ENCODE results near the gene HSPB9.

The HSPB9 gene

GRCh38 chr17:42122371-42123303 lies at the start of gene HSPB9:
TSS of gene HSPB9 (plus strand) at chr17:42122804. CDS start at chr17:42122851, 47 bp downstream.
- peak; percentile 90 for DNase-seq (ENCODE audit: low read depth, low spot score)

- no peak for DNase-seq (ENCODE audit: low read depth, low spot score)
Measured at GRCh38 chr17:42075789-42076188, 46.8 kb upstream of the HSPB9 start.

GRCh38 chr17:42076797-42077559 lies 45.6 kb upstream of the HSPB9 start:
- DNase-seq (ENCODE audit: low read depth, low spot score) = no peak

GRCh38 chr17:42077755-42078154 lies 44.8 kb upstream of the HSPB9 start:
- no peak for DNase-seq (ENCODE audit: low read depth, low spot score)

- DNase-seq (ENCODE audit: low read depth, low spot score) = no peak
Measured at GRCh38 chr17:42078396-42079043, 44.1 kb upstream of the HSPB9 start.

- no peak for DNase-seq (ENCODE audit: low read depth, low spot score)
Measured at GRCh38 chr17:42079541-42079940, 43.1 kb upstream of the HSPB9 start.

- DNase-seq (ENCODE audit: low read depth, low spot score) = no peak
Measured at GRCh38 chr17:42081516-42082129, 41.0 kb upstream of the HSPB9 start.

GRCh38 chr17:42087042-42087701 lies 35.4 kb upstream of the HSPB9 start:
- no peak for DNase-seq (ENCODE audit: low read depth, low spot score)

- no peak for DNase-seq (ENCODE audit: low read depth, low spot score)
Measured at GRCh38 chr17:42087736-42088705, 34.6 kb upstream of the HSPB9 start.

- no peak for DNase-seq (ENCODE audit: low read depth, low spot score)
Measured at GRCh38 chr17:42088736-42089135, 33.9 kb upstream of the HSPB9 start.

GRCh38 chr17:42090964-42091790 lies 31.4 kb upstream of the HSPB9 start:
- no peak for DNase-seq (ENCODE audit: low read depth, low spot score)

GRCh38 chr17:42092939-42093338 lies 29.7 kb upstream of the HSPB9 start:
- DNase-seq (ENCODE audit: low read depth, low spot score) = no peak

- no peak for DNase-seq (ENCODE audit: low read depth, low spot score)
Measured at GRCh38 chr17:42094375-42095069, 28.1 kb upstream of the HSPB9 start.

GRCh38 chr17:42096360-42097111 lies 26.1 kb upstream of the HSPB9 start:
- no peak for DNase-seq (ENCODE audit: low read depth, low spot score)

GRCh38 chr17:42097691-42098631 lies 24.6 kb upstream of the HSPB9 start, which contains the start of gene ZNF385C:
TSS of gene ZNF385C (minus strand) at chr17:42098473. CDS start at chr17:42063056, 35,417 bp downstream.
- DNase-seq (ENCODE audit: low read depth, low spot score) = no peak

GRCh38 chr17:42098730-42099399 lies 23.7 kb upstream of the HSPB9 start:
- no peak for DNase-seq (ENCODE audit: low read depth, low spot score)

Measured in ELF-1 (cell line).